ENCODE measurements around the gene CCNYL1. TPM values are rescaled to one million over a fixed set of nuclear protein-coding genes. Genes with fewer than 3 reads are reported as not detected.
"Not testable (repeated sequence)": the region's sequence is repeated elsewhere in the genome, so short reads cannot be mapped to it uniquely, and the experiment has no call there.

CCNYL1 gene
- total RNA-seq, 1 donor from 2014 or later = 51.0 TPM

- DNase-seq (ENCODE audit: low spot score in 2 of 2) (no peak), FAIRE-seq (no peak)
Measured at GRCh38 chr2:207695293-207695692, 16.1 kb upstream of the CCNYL1 start.

GRCh38 chr2:207696911-207697310, 14.5 kb upstream of the CCNYL1 start:
- DNase-seq (ENCODE audit: low spot score in 2 of 2); FAIRE-seq: not testable (repeated sequence)

- DNase-seq (ENCODE audit: low spot score in 2 of 2) = no peak
- FAIRE-seq = no peak
Measured at GRCh38 chr2:207697411-207697810, 14.0 kb upstream of the CCNYL1 start.

- DNase-seq (ENCODE audit: low spot score in 2 of 2) (no peak), FAIRE-seq (no peak)
Measured at GRCh38 chr2:207698301-207698700, 13.1 kb upstream of the CCNYL1 start.

GRCh38 chr2:207704078-207704477, 7.4 kb upstream of the CCNYL1 start:
- FAIRE-seq (no peak), DNase-seq (ENCODE audit: low spot score in 2 of 2) (no peak)

- no peak for DNase-seq (ENCODE audit: low spot score in 2 of 2)
- FAIRE-seq = no peak
Measured at GRCh38 chr2:207704671-207705070, 6.8 kb upstream of the CCNYL1 start.

- DNase-seq (ENCODE audit: low spot score in 2 of 2) (no peak), FAIRE-seq (no peak)
Measured at GRCh38 chr2:207706936-207707860, 4.2 kb upstream of the CCNYL1 start.

GRCh38 chr2:207711750-207712530, 500 bp downstream of the CCNYL1 start:
- DNase-seq (ENCODE audit: low spot score in 2 of 2) (peak; percentile 35 to 42), FAIRE-seq (no peak)

- FAIRE-seq (no peak), DNase-seq (ENCODE audit: low spot score in 2 of 2) (no peak)
Measured at GRCh38 chr2:207716056-207716455, 4.6 kb downstream of the CCNYL1 start.

- FAIRE-seq (no peak), DNase-seq (ENCODE audit: low spot score in 2 of 2) (no peak)
Measured at GRCh38 chr2:207718521-207718920, 7.1 kb downstream of the CCNYL1 start.

GRCh38 chr2:207719008-207719407, 7.6 kb downstream of the CCNYL1 start:
- FAIRE-seq (no peak), DNase-seq (ENCODE audit: low spot score in 2 of 2) (no peak)

- not testable (repeated sequence) for DNase-seq (ENCODE audit: low spot score in 2 of 2); FAIRE-seq
Measured at GRCh38 chr2:207719655-207720054, 8.2 kb downstream of the CCNYL1 start.

GRCh38 chr2:207720517-207721187, 9.2 kb downstream of the CCNYL1 start:
- DNase-seq (ENCODE audit: low spot score in 2 of 2) = no peak
- no peak for FAIRE-seq

GRCh38 chr2:207722773-207723424, 11.5 kb downstream of the CCNYL1 start:
- FAIRE-seq = no peak
- no peak for DNase-seq (ENCODE audit: low spot score in 2 of 2)

GRCh38 chr2:207723425-207723787, 12.0 kb downstream of the CCNYL1 start:
- not testable (repeated sequence) for DNase-seq (ENCODE audit: low spot score in 2 of 2); FAIRE-seq

GRCh38 chr2:207724113-207724512, 12.7 kb downstream of the CCNYL1 start:
- DNase-seq (ENCODE audit: low spot score in 2 of 2) (no peak), FAIRE-seq (no peak)

GRCh38 chr2:207725873-207726578, 14.6 kb downstream of the CCNYL1 start:
- FAIRE-seq = no peak
- no peak for DNase-seq (ENCODE audit: low spot score in 2 of 2)

GRCh38 chr2:207727261-207727660, 15.8 kb downstream of the CCNYL1 start:
- FAIRE-seq (no peak), DNase-seq (ENCODE audit: low spot score in 2 of 2) (no peak)

- no peak for FAIRE-seq
- no peak for DNase-seq (ENCODE audit: low spot score in 2 of 2)
Measured at GRCh38 chr2:207729465-207729998, 18.1 kb downstream of the CCNYL1 start.
